Suppressor macrophage (primary cell): ENCODE data around the gene BICDL1.
A peak's percentile ranks its signal among the peaks of the same experiment; 100 is the strongest.

ENCODE experiments used
- DNase-seq, 4 experiments: peaks; one replicate each; pipeline ENCODE4 v3.0.0-alpha.2; 2020 to 2022

BICDL1 gene

DNA sequence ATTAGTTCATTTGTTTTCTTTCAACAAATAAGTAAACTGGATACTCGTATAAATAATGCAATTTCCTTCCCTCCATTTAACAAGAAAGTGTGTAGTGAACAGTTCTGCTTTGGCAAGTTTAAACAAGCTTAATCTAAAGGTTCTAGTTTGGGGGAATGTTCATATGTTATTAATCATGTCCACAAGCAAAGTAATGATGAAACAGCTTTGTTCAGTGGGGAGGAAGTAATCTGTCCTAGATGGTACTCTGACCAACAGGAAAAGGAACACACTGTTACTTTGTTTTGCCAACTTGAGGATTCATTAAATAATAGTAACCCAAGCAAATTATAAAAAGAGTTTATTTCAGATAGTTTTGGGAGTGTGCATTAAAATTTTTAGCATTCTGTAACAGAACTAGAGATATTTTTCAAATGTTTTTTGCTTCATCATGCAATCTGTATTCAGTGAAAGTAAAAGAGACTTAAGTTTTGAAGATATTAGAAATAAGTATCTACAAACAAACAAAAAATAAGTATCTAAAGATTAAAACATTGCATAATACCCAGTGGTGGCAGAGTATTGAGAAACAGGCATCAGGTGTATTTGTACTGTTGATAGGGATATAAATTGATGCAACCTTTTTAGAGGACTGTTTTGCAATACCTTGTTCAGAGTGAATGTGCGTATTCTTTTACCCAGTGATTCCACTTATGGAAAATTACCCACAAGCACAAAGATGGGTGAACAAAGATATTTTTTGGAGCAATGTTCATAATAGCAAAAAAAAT is 66.4 kb downstream of the BICDL1 start:
- DNase-seq: peak in 2 of 4 experiments; percentile 37 to 41

DNA sequence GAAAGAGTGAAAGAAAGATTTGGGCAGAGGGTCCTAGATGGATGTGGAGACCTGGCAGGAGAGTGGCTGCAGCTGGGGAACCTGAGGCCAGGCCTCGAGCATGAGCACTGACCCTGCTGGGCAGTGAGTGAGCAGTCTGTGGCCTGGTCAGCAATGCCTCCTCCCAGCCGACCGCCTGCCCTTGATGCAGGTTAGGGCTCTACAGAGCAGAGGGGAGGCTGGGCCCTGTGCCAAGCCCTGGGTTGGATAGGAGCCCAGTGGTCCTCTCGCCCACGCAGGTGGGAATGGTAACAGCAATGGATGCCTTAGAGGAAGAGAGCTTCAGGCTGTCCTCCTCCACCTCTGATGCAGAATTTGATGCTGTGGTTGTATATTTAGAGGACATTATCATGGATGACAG is 67.7 kb downstream of the BICDL1 start:
- DNase-seq: no peak

DNA sequence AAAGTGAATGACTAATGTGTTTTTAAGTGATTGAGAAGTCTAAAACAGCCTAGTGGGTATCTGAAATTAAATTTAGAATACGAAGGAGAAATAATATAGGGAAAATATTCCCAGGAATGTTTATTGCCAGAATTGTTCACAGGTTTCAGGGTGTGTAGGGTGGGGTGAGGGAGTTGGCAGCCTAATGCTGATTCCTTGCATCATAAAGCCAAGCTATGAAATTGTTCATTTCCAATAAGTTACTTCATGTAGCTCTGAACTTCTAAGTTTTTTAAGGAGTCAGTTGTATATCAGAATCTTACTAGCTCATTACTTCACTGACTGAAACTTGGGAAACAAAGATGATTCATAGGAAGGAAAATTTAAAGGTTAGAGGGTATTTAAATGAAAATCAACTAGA is 71.2 kb downstream of the BICDL1 start:
- no peak for DNase-seq

DNA sequence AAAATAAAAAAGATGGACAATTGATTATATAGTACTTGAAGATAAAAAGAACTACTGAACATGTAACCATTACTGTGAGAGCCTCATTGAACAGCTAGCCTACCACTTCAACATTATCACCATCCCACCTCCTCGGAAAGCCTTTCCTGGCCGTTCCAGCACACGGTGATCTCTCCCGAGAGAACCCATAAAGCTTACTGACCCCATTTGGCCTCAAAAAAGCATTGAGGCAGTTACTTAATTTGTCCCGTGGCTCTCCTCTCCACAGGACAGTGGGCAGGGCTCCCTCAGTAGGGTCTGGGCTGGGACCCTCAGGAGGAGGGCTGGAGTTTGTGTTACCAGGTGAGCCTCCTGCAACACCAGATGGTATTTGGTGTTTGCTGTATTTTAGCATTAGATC is 71.7 kb downstream of the BICDL1 start:
- no peak for DNase-seq

DNA sequence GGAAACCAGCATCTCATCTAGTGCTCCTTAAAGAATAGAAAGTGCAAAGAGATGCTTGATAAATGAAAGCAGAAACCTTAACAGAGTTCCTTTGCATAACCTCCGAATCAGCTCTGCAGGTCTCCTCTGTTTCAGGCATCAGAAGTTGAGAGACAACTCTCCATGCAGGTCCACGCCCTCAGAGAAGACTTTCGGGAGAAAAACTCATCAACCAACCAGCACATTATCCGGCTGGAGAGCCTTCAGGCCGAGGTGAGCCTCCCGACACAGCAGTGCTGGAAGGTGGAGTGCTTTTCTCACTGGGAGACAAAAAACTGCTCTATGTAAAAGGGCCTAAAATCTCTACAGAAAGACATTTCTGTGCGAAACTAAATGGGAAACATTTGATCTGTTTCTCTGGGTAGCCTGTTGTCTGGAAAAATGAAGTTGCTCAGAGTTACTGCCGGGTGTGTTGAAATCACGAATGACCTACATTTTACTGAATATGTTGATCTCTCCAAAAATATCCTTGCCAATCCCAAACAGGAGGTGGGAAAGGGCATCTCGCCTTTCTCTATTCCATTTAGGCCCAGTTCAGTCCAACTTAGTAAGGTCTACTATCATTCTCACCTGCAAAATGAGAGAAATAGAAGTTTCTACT is 72.7 kb downstream of the BICDL1 start:
- DNase-seq: no peak

DNA sequence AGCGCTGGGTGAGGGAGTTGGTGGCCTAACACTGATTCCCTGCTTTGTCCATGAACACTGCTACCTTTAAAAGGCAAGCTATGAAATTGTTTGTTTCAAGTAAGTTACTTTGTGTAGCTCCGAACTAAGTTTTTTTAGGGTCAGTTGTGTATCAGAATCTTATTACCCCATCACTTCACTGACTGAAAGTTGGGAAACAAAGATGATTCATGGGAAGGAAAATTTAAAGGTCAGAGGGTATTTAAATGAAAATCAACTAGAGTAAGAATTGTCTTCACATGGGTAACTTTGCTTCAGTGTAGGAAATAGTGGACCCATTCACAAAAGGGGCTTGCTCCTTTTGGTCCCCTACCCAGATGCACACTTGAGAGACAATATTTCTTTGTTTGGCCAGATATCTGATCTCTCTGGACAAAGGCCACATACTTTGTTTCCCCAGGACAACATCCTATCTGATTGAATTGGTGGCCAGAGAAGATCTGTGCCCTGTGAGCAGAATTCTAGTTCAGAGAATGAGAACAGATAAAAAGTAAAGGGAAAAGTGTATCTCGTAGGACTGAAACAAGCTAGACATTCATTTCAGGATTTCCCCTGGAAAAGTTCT is 74.0 kb downstream of the BICDL1 start:
- DNase-seq: no peak

DNA sequence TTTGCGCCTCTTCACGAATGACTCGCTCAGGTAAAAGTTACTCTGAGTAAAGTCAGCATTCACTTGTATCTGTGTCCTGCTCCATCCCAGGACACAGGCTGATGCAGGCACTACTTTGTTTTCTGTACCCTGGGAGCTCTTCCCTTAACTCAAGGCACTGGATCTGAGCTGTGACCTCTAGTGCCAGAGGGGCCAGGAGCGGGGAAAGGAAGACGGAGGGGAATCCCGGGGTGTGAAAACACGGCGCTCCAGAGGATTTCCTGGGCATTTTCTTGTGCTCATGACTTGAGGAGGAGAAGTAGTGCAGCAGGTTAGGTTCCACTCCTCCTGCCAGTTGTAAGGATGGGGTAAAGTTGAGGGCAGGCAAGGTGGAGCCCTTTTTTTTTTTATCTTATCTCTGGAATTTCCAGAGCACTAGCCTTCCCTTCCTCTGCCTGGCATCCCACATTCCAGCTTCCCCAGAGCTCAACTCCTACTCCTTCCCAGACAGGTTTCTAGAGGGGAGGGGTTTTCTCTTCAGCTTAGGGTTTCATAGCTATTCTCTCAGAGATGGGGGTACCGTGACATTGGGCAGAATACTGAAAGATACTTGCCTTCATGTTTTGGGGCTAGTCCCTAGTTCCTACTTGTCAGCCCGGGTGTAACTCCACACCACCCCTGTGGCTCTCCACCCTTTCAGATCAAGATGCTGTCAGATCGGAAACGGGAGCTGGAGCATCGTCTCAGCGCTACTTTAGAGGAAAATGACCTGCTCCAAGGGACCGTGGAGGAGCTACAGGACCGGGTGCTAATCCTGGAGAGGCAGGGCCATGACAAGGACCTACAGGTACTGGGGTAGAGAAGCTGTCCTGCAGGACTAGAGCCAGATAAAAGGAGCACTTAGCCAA is 75.3 kb downstream of the BICDL1 start:
- no peak for DNase-seq

DNA sequence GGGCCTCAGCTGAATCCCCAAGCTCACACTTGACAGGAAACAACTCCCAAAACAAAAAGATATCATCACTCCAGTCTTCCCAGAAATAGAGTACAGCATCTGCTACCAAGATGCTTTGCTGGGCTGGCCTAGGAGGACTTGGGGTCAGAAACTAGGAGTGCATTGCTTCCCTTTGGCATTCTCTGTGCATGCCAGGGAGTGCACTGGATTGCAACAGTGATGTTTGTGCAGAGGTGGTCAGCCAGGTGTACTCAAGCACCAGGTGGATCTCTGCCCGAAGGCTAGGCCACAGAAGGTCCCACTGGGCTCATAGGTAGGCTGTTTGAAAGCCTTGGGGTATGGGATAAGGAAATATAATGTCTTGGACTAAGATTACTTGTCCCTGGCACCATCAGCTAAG is 76.4 kb downstream of the BICDL1 start:
- DNase-seq: no peak

DNA sequence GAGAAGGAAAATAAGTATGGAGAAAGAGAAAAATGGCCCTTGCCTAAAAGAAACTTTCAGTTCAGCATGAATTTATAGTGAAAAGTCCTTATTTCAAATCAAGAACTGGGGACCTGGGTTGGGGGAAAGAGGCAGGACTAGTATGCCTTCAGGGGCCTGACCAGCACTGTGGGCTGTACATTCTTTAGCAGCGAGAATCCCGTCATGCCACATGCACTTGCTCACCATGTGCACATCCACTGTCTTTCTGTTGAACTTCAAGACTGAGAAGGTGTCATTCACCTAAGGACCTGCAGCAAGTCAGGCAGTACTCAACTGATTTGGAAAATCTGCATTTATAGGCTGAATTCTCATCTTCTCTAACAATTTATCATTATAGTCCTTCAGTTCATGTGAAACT is 77.3 kb downstream of the BICDL1 start:
- DNase-seq: no peak

DNA sequence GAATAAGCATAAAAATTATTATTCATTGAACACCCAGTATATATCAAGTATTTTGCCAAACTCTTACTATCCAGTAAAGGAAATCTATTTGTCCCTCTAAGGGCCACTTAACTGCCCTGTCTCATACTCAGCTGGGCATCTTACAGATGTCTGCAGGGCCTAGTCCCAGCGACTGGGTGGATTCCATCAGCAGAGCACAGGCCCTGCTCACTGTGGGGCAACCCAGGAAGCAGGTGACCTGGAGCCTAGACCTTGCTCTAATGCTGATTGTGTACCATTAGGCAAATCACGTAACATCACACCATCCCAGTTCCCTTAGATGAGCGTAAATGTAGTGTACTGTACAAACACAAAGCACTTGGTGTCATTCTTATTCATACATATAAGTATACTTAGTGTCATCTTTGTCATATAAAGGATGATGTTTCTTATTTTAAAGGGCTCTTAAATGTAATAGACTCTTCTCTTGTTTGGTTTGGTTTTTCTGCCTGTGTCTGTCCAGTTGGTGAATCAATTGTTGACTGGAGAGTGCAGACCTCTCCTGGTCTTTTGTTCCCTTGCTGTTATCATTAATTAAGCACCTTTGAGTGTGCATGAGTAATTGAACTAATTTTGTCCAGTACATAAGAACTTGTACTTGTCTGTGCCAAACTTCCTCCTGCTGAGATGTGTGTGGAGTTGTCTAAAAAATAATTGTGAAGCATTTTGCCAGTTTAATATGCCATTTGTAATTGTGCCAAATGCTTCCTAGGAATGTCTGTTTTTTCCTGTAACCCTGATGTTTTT is 78.2 kb downstream of the BICDL1 start:
- DNase-seq: no peak

DNA sequence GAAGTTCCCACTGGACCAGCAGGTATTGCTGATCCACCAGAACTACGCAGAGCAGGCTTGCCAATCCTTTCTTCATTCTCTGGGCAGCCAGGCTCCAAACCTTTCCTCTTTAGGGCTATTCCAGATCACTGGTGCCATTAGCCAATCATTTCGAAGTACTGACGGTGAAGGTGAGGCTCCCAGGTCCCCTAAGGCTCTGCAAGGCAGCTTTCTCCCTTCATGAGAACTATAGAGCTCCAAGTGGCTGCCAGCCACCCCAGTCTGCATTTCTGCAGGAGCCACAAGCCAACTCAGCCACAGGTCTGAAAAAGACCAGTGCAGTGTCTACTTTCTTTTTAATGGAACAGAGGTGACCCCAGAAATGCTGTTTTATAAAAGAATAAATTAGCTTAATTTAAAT is 78.9 kb downstream of the BICDL1 start:
- DNase-seq: no peak

DNA sequence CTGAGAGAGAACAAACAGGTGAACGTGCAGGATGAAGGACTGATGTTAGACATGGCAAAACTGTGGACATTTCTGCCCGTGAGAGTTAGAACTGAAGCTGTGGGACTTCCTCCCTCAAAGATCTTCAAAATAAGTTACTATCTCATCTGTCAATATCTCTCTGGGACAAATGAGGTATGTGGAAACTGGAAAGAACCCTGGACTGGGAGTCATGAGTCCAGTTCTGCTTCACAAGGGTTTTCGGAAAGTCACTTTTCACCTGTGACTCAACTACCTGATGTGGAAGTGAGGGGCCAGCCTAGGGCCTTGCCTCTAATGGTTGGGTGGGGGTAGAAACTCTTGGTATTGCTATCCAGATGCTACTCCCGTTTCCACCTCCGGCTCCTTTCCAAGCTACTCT is 80.2 kb downstream of the BICDL1 start:
- DNase-seq: no peak

DNA sequence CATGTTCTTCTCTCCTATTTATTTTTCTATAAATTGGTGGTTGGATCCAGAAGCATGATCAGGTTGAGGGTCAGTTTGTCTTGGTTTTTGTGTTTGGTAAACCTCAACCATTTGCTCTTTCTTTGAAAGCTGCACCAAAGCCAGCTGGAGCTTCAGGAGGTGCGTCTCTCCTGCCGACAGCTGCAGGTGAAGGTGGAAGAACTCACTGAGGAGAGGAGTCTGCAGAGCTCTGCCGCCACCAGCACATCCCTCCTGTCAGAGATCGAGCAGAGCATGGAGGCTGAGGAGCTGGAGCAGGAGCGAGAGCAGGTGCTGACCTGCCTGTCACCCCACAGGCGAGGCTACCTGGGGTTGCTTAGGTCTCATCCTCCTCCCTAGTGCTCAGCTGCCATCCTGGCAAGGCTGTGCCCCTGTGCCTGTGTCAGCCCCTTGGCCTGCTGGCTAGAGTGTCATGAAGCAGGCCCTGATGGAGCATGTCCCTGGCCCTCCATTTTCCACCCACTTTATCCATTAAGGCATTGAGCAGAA is 82.5 kb downstream of the BICDL1 start:
- no peak for DNase-seq

DNA sequence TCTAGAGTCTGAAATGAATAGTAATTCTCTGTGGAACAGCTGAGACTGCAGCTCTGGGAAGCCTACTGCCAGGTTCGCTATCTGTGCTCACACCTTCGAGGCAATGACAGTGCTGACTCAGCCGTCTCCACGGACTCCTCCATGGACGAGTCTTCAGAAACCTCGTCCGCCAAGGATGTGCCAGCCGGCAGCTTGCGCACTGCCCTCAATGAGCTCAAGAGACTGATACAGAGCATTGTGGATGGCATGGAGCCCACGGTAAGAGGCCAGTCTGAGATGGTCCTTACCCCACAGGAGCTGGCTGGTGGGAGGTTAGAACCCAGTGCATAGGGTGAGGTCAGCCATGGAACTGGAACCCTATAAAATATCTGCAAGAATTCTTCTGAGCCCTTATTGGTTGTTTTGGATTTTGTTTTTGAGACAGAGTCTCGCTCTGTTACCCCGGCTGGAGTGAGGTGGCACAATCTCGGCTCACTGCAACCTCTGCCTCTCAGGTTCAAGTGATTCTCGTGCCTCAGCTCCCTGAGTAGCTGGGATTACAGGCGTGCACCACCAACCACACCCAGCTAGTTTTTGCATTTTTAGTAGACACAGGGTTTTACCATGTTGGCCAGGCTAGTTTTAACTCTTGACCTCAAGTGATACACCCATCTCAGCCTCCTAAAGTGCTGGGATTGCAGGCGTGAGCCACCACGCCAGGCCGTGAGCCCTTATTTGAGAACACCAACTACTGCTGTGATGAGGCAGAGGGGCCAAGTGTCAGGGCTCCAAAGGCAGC is 83.6 kb downstream of the BICDL1 start:
- no peak for DNase-seq

DNA sequence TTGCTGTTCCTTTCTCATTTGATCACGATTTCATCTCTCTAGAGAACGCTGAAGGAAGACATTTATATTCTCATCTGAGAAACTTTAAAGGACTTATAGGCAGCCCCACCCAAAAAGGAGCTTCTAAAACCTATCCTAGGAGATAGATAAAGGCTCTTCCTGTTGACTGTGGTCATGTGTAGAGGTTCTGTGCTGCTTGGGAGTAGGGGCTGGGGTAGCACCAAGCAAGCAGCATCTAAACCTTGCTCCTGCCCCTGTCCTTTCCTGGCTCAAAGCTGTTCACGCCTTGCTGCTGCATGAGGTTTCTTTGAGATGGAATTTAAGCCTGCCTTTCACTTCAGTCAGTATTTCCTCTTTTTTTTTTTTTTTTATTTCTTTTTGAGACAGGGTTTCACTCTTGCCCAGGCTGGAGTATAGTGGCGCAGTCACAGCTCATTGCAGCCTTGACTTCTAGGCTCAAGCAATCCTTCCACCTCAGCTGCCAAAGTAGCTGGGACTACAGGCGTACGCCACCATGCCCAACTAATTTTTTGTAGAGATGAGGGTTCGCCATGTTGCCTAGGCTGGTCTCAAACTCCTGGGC is 86.1 kb downstream of the BICDL1 start:
- peak in 3 of 4 experiments; percentile 0 to 40 (median 31) for DNase-seq

DNA sequence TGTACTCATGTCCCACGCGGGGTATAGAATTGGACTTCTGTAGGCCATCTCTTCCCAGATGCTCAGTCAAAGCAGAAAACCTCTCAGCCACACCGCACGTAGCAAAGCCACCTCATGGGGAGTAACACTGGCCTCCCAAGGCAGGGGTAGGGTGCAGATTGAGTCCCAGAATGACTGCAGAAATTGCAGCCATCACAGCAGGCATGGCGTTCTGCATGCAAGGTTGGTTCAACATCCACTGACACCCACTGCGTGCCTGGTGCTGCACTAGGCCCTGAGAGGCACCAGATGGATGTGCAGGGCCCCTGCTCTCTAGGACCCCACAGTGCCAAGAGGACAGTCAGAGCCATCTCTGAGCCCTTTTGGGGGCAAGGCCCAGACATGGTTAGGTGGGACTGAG is 87.6 kb downstream of the BICDL1 start:
- no peak for DNase-seq

DNA sequence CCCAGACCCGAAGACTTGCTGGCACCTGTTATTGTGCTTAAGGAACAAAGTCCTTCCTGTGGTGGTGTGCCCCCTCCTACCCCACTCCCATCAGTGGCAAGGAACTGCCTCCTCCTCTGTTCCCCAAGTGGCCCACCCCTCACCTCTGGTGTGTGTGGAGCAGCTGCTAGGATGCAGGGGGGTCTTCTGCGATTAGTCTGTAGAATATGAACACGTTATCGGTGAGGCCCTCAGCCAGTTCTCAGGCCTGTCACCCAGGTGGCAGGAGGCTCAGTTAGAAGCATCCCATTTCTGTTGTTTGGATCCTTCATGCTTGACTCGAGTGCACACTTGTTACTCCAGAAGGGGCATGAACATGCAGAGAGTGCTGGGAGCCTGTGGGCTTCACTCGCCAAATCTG is 88.2 kb downstream of the BICDL1 start:
- no peak for DNase-seq

DNA sequence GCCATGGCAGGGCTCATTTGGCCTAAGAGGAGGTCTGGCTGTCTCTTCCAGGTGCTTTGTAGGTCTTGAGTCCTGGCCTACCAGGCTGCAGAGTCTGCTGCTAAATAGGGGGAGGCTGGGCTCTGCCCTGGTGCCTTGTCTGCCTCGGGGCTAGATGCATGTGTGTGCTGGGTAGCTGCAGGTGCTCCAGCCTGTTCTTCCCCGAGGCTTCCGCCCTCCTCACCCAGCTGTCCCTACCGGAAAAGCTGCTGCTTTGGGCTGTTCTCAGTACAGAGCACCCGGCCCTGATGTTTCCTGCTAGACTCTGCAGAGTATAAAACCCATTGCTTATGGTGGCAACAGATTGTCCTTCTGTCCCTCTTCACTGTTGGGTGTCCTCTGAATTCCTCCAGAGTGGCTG is 89.8 kb downstream of the BICDL1 start:
- DNase-seq: no peak

DNA sequence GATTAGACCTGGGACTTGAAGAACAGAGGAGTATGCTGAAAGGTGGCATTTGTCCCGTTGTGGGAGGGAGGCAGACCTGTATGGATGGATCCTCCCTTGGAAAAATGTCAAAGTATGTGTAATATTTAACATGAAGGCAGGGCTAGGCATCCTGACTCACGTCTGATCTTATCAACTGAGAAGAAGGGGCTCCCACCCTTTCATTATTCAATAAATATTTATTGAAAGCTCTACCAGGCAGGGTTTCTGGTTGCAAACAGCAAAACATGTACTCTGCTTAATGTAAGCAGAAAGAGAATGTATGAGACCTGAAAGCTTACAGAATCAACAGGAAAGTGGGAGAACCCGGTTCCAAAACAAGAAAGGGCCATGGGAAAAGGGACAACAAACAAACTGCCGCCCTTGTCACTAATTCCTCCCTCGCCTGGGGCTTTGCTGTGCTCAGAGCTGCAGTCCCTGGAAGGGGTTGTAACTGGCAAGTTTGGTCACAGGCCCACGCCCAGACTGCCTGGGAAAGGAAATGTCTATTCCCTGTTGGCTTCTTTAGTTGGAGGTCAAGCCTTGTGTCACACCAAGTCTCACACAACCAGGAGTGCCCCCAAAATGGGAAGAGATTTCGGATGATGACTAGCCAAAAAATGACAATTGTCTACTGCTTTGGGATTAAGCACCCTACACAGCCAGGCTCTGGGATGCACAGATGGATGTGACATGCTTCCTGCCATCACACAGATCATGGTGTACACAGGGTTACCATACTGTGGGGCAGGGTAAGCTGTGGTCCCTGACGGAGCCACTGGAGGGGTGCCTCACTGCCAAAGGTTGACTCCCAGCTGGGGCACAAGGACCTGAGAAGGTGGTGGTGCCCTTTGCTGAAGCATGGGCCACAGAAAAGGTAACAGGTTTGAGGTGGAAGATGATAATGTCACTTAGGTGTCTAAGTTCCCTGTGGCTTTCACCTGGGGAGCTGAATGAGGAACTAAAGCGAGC is 90.7 kb downstream of the BICDL1 start:
- no peak for DNase-seq
